ENCODE data around the gene TSPAN12.

DNA sequence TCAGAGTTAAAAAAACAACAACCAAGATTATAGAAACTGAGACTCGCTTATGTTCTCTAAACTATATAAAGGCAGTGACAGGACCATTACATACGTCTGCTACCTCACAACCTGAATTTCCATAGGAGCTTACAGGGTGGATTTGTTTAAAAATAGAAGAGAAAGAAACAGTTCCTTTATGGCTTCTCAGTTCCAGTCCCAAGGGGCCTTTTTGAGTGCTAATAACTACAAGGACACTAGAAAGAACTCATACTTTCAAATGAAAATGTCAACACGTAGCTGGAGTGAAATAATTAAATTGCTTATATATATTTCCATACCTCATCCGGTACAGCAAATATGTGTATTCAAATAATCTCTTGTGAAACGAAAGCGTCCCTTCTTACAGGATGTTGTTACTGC lies 19.7 kb downstream of the TSPAN12 start:
- TF ChIP-seq, protein P1, sequence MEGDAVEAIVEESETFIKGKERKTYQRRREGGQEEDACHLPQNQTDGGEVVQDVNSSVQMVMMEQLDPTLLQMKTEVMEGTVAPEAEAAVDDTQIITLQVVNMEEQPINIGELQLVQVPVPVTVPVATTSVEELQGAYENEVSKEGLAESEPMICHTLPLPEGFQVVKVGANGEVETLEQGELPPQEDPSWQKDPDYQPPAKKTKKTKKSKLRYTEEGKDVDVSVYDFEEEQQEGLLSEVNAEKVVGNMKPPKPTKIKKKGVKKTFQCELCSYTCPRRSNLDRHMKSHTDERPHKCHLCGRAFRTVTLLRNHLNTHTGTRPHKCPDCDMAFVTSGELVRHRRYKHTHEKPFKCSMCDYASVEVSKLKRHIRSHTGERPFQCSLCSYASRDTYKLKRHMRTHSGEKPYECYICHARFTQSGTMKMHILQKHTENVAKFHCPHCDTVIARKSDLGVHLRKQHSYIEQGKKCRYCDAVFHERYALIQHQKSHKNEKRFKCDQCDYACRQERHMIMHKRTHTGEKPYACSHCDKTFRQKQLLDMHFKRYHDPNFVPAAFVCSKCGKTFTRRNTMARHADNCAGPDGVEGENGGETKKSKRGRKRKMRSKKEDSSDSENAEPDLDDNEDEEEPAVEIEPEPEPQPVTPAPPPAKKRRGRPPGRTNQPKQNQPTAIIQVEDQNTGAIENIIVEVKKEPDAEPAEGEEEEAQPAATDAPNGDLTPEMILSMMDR (IDR thresholded peaks at IDR 0.05) = no peak
- TF ChIP-seq POLR2A (IDR thresholded peaks at IDR 0.05; ENCODE audit: low read depth) (no peak), POLR2AphosphoS5 (IDR thresholded peaks at IDR 0.05) (no peak), EP300 (IDR thresholded peaks at IDR 0.05) (no peak)
